Lung (tissue), 12 donors: ENCODE results near the gene SLC25A19. TPM values are rescaled to one million over a fixed set of nuclear protein-coding genes. Genes with fewer than 3 reads are reported as not detected.

ENCODE experiments used
- ATAC-seq: fragments of 200-7000 bp; cut with Tn5 transposase; one replicate; pipeline ENCODE4 v1.9.1; 2020; ENCODE audit warnings: moderate number of reproducible peaks; ENCODE audit not compliant: insufficient read depth, low FRiP score
- DNase-seq, 3 donors: peaks; one replicate each; pipeline ENCODE4 v3.0.0-alpha.2; 2013 to 2017
- H3K27ac ChIP-seq, 2 donors: one replicate each; pipeline ENCODE4 v1.5.1; 2013; ENCODE audit warnings: mild to moderate bottlenecking in 2 of 2, moderate library complexity in 2 of 2, control low read depth in 1 of 2, inconsistent platforms in 1 of 2, low read depth in 1 of 2, low read length in 1 of 2
- H3K27me3 ChIP-seq, 3 donors: one replicate each; pipeline ENCODE4 v1.5.1; 2013; ENCODE audit warnings: low read length in 2 of 3; ENCODE audit not compliant: control insufficient read depth in 3 of 3, insufficient read depth in 3 of 3
- H3K36me3 ChIP-seq, 4 donors: one replicate each; pipeline ENCODE4 v1.5.1; 2013; ENCODE audit warnings: low read length in 4 of 4, mild to moderate bottlenecking in 1 of 4, moderate library complexity in 1 of 4; ENCODE audit not compliant: control insufficient read depth in 4 of 4, insufficient read depth in 4 of 4
- H3K4me1 ChIP-seq, 5 donors: one replicate each; pipeline ENCODE4 v1.5.1; 2013; ENCODE audit warnings: low read length in 5 of 5, mild to moderate bottlenecking in 2 of 5, moderate library complexity in 1 of 5; ENCODE audit not compliant: control insufficient read depth in 5 of 5, insufficient read depth in 5 of 5
- H3K4me3 ChIP-seq: one replicate; pipeline ENCODE4 v1.5.1; 2013; ENCODE audit warnings: mild to moderate bottlenecking, control low read depth, moderate library complexity
- H3K9ac ChIP-seq, 2 donors: one replicate each; pipeline ENCODE4 v1.5.1; 2013; ENCODE audit warnings: low read length in 2 of 2, control low read depth in 1 of 2; ENCODE audit not compliant: insufficient read depth in 1 of 2
- H3K9me3 ChIP-seq, 4 donors: one replicate each; pipeline ENCODE4 v1.5.1; 2013; ENCODE audit warnings: low read length in 3 of 4, mild to moderate bottlenecking in 1 of 4, moderate library complexity in 1 of 4; ENCODE audit not compliant: control insufficient read depth in 4 of 4, insufficient read depth in 3 of 4
- WGBS, 2 donors: extraction: QIAGEN DNeasy Blood & Tissue Kit; methylation state at CpG; one replicate each; pipeline ENCODE4 v1.1.7; 2013; 5-methylcytosine and 5-hydroxymethylcytosine counted together
- polyA plus RNA-seq, 2 donors: library from polyadenylated mRNA; stranded (reverse); fragments of 200-250 nt; gene quantifications; one replicate each; pipeline ENCODE4 v1.2.1, GENCODE V29; 2013
- total RNA-seq, 2 donors: library from RNA; depleted of rRNA in 1 of 2; stranded (reverse); fragments of >200 nt in 1 of 2; gene quantifications; one replicate each; pipeline ENCODE4 v1.2.1, GENCODE V29; 2014 to 2021
- TF ChIP-seq, protein P1 (sequence below): IDR thresholded peaks from 2 replicates; pipeline ENCODE4 v1.5.1; 2012; ENCODE audit warnings: mild to moderate bottlenecking; ENCODE audit errors: control extremely low read depth, extremely low read depth
- donor health status: control.
- donor health status: control.
- donor health status: Bipolar disorder and iron deficiency.
- donor health status: healthy.
- donor health status: DM: yes; HTN: yes; CAD: no.

SLC25A19 gene
- total and polyA plus RNA-seq, 4 donors = 9.8 to 27.4 (median 24.0) TPM

DNA sequence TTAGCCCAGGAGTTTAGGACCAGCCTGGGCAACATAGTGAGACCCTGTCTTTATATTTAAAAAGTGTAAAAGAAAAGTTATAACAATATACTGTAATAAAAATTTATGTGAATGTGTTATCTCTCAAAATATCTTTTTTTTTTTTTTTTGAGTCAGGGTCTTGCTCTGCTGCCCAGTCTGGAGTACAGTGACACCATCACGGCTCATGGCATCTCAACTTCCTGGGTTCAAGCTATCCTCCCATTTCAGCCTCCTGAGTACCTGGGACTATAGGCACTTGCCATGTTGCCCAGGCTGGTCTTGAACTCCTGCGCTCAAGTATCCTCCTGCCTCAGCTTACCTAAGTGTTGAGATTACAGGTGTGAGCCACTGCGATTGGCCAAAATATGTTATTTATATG is 45.5 kb upstream of the SLC25A19 start:
- DNase-seq (no peak), ATAC-seq (no peak)
- TF ChIP-seq, protein P1, sequence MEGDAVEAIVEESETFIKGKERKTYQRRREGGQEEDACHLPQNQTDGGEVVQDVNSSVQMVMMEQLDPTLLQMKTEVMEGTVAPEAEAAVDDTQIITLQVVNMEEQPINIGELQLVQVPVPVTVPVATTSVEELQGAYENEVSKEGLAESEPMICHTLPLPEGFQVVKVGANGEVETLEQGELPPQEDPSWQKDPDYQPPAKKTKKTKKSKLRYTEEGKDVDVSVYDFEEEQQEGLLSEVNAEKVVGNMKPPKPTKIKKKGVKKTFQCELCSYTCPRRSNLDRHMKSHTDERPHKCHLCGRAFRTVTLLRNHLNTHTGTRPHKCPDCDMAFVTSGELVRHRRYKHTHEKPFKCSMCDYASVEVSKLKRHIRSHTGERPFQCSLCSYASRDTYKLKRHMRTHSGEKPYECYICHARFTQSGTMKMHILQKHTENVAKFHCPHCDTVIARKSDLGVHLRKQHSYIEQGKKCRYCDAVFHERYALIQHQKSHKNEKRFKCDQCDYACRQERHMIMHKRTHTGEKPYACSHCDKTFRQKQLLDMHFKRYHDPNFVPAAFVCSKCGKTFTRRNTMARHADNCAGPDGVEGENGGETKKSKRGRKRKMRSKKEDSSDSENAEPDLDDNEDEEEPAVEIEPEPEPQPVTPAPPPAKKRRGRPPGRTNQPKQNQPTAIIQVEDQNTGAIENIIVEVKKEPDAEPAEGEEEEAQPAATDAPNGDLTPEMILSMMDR = no peak
- Histone ChIP-seq H3K27me3 (no peaks in the 10 kb centered on the region), H3K4me3 (no peak overlapping the region), H3K36me3 (peaks cover 0 to 9% (median 3%) of the 10 kb centered on the region in 4 donors), H3K9me3 (no peaks in the 10 kb centered on the region), H3K4me1 (peaks cover 0 to 3% (median 0%) of the 10 kb centered on the region in 5 donors), H3K27ac (no peak overlapping the region), H3K9ac (no peak overlapping the region)
- 99 to 100% methylated on average over 3 of the region's 3 CpGs for WGBS, 2 donors

DNA sequence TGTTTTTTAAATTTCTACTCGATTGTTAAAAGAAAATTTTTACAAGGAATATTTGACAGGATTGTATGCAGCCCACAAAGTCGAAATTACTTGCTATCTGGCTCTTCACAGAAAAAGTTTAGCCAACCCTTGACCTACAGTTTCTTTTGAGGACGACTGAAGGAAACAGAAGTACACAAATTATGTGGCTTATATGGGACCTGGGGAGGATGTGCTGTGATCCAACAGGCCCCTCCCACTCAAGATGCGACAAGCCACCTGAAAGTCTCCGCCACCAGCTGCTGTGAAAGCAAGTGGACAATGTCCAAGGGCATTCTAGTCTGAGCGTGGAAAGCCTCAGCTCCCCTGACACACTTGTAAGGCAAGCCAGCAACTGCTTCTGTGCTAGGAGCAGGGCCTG is 42.4 kb upstream of the SLC25A19 start:
- H3K27ac ChIP-seq = no peak overlapping the region
- TF ChIP-seq, protein P1 = no peak
- DNase-seq = no peak
- ATAC-seq = no peak
- H3K4me3 ChIP-seq = no peak overlapping the region
- peaks cover 0 to 13% (median 5%) of the 10 kb centered on the region in 4 donors for H3K36me3 ChIP-seq
- H3K9ac ChIP-seq = no peak overlapping the region
- peaks cover 0 to 2% (median 0%) of the 10 kb centered on the region in 5 donors for H3K4me1 ChIP-seq
- no peaks in the 10 kb centered on the region for H3K9me3 ChIP-seq
- WGBS, 2 donors = 77 to 81% methylated on average over 6 of the region's 6 CpGs
- no peaks in the 10 kb centered on the region for H3K27me3 ChIP-seq

DNA sequence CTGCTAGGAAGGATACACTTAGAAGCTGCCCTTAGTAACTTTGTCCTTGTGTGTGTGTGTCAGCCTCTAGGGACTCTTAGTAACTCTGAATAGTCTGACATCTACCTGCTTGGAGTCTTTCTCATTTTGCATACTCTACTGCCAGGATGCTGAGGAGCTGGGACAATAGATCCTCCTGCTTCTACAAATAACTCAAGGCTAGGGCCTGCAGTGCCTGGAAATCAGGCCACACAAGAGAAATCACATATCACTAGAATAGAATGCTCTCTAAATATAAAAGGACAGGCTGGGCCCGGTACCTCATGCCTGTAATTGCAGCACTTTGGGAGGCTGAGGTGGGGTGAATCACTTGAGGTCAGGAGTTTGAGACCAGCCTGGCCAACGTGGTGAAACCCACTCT is 38.5 kb upstream of the SLC25A19 start:
- ATAC-seq (no peak), DNase-seq (no peak)
- H3K27me3 ChIP-seq = no peaks in the 10 kb centered on the region
- TF ChIP-seq, protein P1 = no peak
- no peak overlapping the region for H3K9ac ChIP-seq
- peaks cover 0 to 9% (median 0%) of the 10 kb centered on the region in 5 donors for H3K4me1 ChIP-seq
- no peaks in the 10 kb centered on the region for H3K9me3 ChIP-seq
- peaks cover 0 to 18% (median 5%) of the 10 kb centered on the region in 4 donors for H3K36me3 ChIP-seq
- H3K27ac ChIP-seq = no peak overlapping the region
- no peak overlapping the region for H3K4me3 ChIP-seq
- 73 to 76% methylated on average over 2 of the region's 2 CpGs for WGBS, 2 donors
